ENCODE data around the gene FAM13B.

DNA sequence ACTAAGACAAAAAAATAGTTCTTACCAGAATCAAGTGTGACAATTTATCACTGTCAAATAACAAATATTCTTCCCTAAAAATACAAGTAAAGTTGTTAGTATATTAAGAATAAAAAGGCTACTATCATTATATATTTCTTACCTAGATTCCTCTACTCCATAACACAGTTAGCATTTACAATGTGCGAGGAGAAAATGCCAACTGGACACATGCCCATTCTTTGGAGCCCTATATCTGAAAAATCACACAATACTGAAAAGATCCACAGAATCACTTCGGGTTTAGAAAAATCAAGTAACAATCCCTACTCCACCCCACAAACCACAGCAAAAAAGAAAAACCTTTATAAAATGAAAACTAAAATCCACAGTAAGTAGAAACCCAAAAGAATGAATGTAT lies 72.7 kb downstream of the FAM13B start:
- TF ChIP-seq EZH2 (IDR thresholded peaks at IDR 0.05) (no peak), POLR2AphosphoS5 (IDR thresholded peaks at IDR 0.05; ENCODE audit: borderline replicate concordance, low read depth, low read length) (no peak), FOXP2 (optimal IDR thresholded peaks at IDR 0.05; ENCODE audit: control extremely low read depth, extremely low read length, insufficient read depth) (no peak)
